ENCODE measurements around the gene MLF2. TPM values are rescaled to one million over a fixed set of nuclear protein-coding genes. Genes with fewer than 3 reads are reported as not detected.

The MLF2 gene
- total RNA-seq, 2 donors from 2014 or later, result 118 to 149 TPM

- ATAC-seq, result no peak
- DNase-seq, result no peak
- intact Hi-C loops (cut with DNase I), result no loop called here
Measured at GRCh38 chr12:6767353-6768319, 14.7 kb upstream of the MLF2 start.

GRCh38 chr12:6766651-6767349 is 13.9 kb upstream of the MLF2 start:
- DNase-seq (peak; percentile 86), ATAC-seq (peak; percentile 44 to 73)
- intact Hi-C loops (cut with DNase I), result no loop called here

GRCh38 chr12:6765634-6766581 is 13.0 kb upstream of the MLF2 start, which contains the start of gene PTMS:
PTMS (plus strand) TSS chr12:6766363; CDS start chr12:6766706, 343 bp downstream.
- DNase-seq (peak; percentile 85), ATAC-seq (peak; percentile 38 to 70)
- intact Hi-C loops (cut with DNase I), result no loop called here

GRCh38 chr12:6765048-6765633 is 12.2 kb upstream of the MLF2 start:
- ATAC-seq (no peak), DNase-seq (no peak)
- intact Hi-C loops (cut with DNase I), result no loop called here

- intact Hi-C loops (cut with DNase I), result no loop called here
- peak; percentile 94 for DNase-seq
- ATAC-seq, result peak; percentile 85 to 88
Measured at GRCh38 chr12:6764011-6764828, 11.3 kb upstream of the MLF2 start.

GRCh38 chr12:6763380-6763779 is 10.4 kb upstream of the MLF2 start:
- intact Hi-C loops (cut with DNase I), result no loop called here
- ATAC-seq (no peak), DNase-seq (no peak)

GRCh38 chr12:6759741-6760140 is 6.8 kb upstream of the MLF2 start:
- no peak for DNase-seq
- intact Hi-C loops (cut with DNase I), result loop anchor here in 1 of 2 donors (10.0 kb wide), 1 partner anchor 65 kb away; the partner anchor contains the start of genes GPR162 and P3H3
- no peak for ATAC-seq

- no peak for ATAC-seq
- intact Hi-C loops (cut with DNase I), result loop anchor here in 1 of 2 donors (10.0 kb wide), 1 partner anchor 66 kb away; the partner anchor contains the start of genes GPR162 and P3H3
- DNase-seq, result no peak
Measured at GRCh38 chr12:6758506-6759095, 5.7 kb upstream of the MLF2 start.

GRCh38 chr12:6757028-6757690 is 4.2 kb upstream of the MLF2 start:
- intact Hi-C loops (cut with DNase I), result loop anchor here in 1 of 2 donors (10.0 kb wide), 1 partner anchor 68 kb away; the partner anchor contains the start of genes GPR162 and P3H3
- ATAC-seq (no peak), DNase-seq (no peak)

- no peak for ATAC-seq
- intact Hi-C loops (cut with DNase I), result loop anchor here (5.0 to 10.0 kb wide), 2 partner anchors 70 to 73 kb away; partner anchors contain the start of genes P3H3 (in 2 of the 2) and GPR162 (in 1 of the 2)
- no peak for DNase-seq
Measured at GRCh38 chr12:6754411-6754810, 1.5 kb upstream of the MLF2 start.

GRCh38 chr12:6753772-6754356 is 923 bp upstream of the MLF2 start:
- no peak for ATAC-seq
- intact Hi-C loops (cut with DNase I), result loop anchor here (1.0 to 10.0 kb wide), 3 partner anchors 25 to 73 kb away; partner anchors contain the start of genes P3H3 (in 2 of the 2) and GPR162 (in 1 of the 2)
- DNase-seq, result no peak

- DNase-seq (peak; percentile 64), ATAC-seq (no peak)
- intact Hi-C loops (cut with DNase I), result loop anchor here (5.0 to 10.0 kb wide), 2 partner anchors 72 to 75 kb away; partner anchors contain the start of genes P3H3 (in 2 of the 2) and GPR162 (in 1 of the 2)
Measured at GRCh38 chr12:6752167-6752920, 597 bp downstream of the MLF2 start.

GRCh38 chr12:6751767-6752166 is 1.2 kb downstream of the MLF2 start:
- no peak for ATAC-seq
- intact Hi-C loops (cut with DNase I), result loop anchor here (5.0 to 10.0 kb wide), 2 partner anchors 73 to 76 kb away; partner anchors contain the start of genes P3H3 (in 2 of the 2) and GPR162 (in 1 of the 2)
- DNase-seq, result no peak

GRCh38 chr12:6750506-6750905 is 2.4 kb downstream of the MLF2 start:
- DNase-seq, result no peak
- intact Hi-C loops (cut with DNase I), result loop anchor here (5.0 to 10.0 kb wide), 2 partner anchors 74 to 77 kb away; partner anchors contain the start of genes P3H3 (in 2 of the 2) and GPR162 (in 1 of the 2)
- ATAC-seq, result no peak

GRCh38 chr12:6748761-6749160 is 4.2 kb downstream of the MLF2 start:
- no peak for DNase-seq
- intact Hi-C loops (cut with DNase I), result no loop called here
- no peak for ATAC-seq
